ENCODE measurements around the gene CHD9.

The CHD9 gene

DNA sequence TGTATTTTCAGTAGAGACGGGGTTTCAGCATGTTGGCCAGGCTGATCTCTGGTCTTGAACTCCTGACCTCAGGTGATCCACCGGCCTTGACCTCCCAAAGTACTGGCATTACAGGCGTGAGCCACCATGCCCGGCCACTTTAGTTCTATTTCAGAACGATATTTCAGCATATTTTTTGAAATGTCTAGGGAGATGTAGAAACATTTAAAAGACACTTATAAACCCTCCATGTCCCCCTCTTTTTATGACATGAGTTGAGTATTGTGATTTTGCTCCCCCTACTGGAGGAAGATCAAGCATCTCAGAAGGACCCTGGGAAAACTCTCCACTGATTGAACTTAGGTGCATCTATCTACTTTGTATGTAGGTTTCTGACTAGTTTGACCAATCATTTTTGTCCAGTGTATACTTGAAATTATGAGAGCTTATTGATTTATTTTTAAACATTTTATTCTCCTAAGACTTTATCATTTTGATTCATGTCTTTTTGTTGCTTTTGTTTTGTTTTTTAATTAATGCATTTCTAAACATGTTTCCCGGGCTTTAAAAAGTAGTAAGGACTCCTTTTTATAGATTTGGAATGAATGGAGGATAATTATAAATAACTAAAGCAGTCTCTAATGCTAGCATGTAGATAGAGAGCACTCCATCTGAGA, 105.1 kb downstream of the CHD9 start (continued):
- TF ChIP-seq, protein P1, sequence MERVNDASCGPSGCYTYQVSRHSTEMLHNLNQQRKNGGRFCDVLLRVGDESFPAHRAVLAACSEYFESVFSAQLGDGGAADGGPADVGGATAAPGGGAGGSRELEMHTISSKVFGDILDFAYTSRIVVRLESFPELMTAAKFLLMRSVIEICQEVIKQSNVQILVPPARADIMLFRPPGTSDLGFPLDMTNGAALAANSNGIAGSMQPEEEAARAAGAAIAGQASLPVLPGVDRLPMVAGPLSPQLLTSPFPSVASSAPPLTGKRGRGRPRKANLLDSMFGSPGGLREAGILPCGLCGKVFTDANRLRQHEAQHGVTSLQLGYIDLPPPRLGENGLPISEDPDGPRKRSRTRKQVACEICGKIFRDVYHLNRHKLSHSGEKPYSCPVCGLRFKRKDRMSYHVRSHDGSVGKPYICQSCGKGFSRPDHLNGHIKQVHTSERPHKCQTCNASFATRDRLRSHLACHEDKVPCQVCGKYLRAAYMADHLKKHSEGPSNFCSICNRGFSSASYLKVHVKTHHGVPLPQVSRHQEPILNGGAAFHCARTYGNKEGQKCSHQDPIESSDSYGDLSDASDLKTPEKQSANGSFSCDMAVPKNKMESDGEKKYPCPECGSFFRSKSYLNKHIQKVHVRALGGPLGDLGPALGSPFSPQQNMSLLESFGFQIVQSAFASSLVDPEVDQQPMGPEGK (CRISPR knock-in tag; IDR thresholded peaks at IDR 0.05; ENCODE audit: borderline replicate concordance), result no peak
- TF ChIP-seq, protein P2, sequence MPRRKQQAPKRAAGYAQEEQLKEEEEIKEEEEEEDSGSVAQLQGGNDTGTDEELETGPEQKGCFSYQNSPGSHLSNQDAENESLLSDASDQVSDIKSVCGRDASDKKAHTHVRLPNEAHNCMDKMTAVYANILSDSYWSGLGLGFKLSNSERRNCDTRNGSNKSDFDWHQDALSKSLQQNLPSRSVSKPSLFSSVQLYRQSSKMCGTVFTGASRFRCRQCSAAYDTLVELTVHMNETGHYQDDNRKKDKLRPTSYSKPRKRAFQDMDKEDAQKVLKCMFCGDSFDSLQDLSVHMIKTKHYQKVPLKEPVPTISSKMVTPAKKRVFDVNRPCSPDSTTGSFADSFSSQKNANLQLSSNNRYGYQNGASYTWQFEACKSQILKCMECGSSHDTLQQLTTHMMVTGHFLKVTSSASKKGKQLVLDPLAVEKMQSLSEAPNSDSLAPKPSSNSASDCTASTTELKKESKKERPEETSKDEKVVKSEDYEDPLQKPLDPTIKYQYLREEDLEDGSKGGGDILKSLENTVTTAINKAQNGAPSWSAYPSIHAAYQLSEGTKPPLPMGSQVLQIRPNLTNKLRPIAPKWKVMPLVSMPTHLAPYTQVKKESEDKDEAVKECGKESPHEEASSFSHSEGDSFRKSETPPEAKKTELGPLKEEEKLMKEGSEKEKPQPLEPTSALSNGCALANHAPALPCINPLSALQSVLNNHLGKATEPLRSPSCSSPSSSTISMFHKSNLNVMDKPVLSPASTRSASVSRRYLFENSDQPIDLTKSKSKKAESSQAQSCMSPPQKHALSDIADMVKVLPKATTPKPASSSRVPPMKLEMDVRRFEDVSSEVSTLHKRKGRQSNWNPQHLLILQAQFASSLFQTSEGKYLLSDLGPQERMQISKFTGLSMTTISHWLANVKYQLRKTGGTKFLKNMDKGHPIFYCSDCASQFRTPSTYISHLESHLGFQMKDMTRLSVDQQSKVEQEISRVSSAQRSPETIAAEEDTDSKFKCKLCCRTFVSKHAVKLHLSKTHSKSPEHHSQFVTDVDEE (CRISPR knock-in tag; IDR thresholded peaks at IDR 0.05), result no peak
- no peak for TF ChIP-seq BACH2 (CRISPR knock-in tag; IDR thresholded peaks at IDR 0.05; ENCODE audit: borderline replicate concordance)

DNA sequence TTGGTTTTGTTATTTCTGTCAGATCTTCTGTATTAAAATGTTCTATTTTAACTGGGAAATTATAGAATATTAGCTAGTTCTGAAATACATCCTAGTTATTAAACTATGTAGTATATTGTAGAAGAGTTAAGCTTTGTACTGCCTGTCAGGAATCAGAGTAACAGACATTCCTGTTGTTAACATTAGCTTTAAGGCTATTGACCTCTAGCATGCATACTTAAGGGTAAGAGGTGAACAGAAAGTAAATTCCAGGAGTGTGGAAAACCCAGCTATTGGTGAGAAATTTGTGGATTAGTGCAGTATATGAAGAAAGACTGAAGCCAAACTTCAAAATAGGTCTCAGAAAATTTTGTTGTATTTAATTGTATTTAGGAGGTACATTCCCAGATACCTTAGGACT, 111.3 kb downstream of the CHD9 start:
- no peak for TF ChIP-seq ARNTL (CRISPR knock-in tag; IDR thresholded peaks at IDR 0.05; ENCODE audit: borderline replicate concordance, low read depth)
- TF ChIP-seq, protein P3, sequence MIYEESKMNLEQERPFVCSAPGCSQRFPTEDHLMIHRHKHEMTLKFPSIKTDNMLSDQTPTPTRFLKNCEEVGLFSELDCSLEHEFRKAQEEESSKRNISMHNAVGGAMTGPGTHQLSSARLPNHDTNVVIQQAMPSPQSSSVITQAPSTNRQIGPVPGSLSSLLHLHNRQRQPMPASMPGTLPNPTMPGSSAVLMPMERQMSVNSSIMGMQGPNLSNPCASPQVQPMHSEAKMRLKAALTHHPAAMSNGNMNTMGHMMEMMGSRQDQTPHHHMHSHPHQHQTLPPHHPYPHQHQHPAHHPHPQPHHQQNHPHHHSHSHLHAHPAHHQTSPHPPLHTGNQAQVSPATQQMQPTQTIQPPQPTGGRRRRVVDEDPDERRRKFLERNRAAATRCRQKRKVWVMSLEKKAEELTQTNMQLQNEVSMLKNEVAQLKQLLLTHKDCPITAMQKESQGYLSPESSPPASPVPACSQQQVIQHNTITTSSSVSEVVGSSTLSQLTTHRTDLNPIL (CRISPR knock-in tag; IDR thresholded peaks at IDR 0.05; ENCODE audit: low read depth), result no peak
- no peak for TF ChIP-seq RARB (CRISPR knock-in tag; IDR thresholded peaks at IDR 0.05)
- no peak for TF ChIP-seq ZFP30 (CRISPR knock-in tag; IDR thresholded peaks at IDR 0.05)
- TF ChIP-seq, protein P4, sequence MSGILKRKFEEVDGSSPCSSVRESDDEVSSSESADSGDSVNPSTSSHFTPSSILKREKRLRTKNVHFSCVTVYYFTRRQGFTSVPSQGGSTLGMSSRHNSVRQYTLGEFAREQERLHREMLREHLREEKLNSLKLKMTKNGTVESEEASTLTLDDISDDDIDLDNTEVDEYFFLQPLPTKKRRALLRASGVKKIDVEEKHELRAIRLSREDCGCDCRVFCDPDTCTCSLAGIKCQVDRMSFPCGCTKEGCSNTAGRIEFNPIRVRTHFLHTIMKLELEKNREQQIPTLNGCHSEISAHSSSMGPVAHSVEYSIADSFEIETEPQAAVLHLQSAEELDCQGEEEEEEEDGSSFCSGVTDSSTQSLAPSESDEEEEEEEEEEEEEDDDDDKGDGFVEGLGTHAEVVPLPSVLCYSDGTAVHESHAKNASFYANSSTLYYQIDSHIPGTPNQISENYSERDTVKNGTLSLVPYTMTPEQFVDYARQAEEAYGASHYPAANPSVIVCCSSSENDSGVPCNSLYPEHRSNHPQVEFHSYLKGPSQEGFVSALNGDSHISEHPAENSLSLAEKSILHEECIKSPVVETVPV (CRISPR knock-in tag; IDR thresholded peaks at IDR 0.05), result no peak
- TF ChIP-seq TCF4 (CRISPR knock-in tag; IDR thresholded peaks at IDR 0.05; ENCODE audit: borderline replicate concordance), result no peak
- TF ChIP-seq, protein P1 (CRISPR knock-in tag; IDR thresholded peaks at IDR 0.05; ENCODE audit: borderline replicate concordance), result no peak
- no peak for TF ChIP-seq TOX (CRISPR knock-in tag; IDR thresholded peaks at IDR 0.05; ENCODE audit: borderline replicate concordance)
- TF ChIP-seq GLIS3 (CRISPR knock-in tag; IDR thresholded peaks at IDR 0.05), result no peak
- TF ChIP-seq ZNF565 (CRISPR knock-in tag; conservative IDR thresholded peaks at IDR 0.05; ENCODE audit: low read depth), result no peak
- no peak for TF ChIP-seq ISL1 (CRISPR knock-in tag; IDR thresholded peaks at IDR 0.05)
- TF ChIP-seq ZNF70 (CRISPR knock-in tag; IDR thresholded peaks at IDR 0.05), result no peak
- no peak for TF ChIP-seq ZNF8 (CRISPR knock-in tag; IDR thresholded peaks at IDR 0.05)
- TF ChIP-seq ESRRG (CRISPR knock-in tag; IDR thresholded peaks at IDR 0.05), result no peak
- TF ChIP-seq ZC3H10 (CRISPR knock-in tag; IDR thresholded peaks at IDR 0.05), result no peak
- TF ChIP-seq, protein P5, sequence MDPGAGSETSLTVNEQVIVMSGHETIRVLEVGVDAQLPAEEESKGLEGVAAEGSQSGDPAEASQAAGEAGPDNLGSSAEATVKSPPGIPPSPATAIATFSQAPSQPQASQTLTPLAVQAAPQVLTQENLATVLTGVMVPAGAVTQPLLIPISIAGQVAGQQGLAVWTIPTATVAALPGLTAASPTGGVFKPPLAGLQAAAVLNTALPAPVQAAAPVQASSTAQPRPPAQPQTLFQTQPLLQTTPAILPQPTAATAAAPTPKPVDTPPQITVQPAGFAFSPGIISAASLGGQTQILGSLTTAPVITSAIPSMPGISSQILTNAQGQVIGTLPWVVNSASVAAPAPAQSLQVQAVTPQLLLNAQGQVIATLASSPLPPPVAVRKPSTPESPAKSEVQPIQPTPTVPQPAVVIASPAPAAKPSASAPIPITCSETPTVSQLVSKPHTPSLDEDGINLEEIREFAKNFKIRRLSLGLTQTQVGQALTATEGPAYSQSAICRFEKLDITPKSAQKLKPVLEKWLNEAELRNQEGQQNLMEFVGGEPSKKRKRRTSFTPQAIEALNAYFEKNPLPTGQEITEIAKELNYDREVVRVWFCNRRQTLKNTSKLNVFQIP (CRISPR knock-in tag; IDR thresholded peaks at IDR 0.05; ENCODE audit: borderline replicate concordance, low read depth), result no peak
- TF ChIP-seq OSR1 (CRISPR knock-in tag; IDR thresholded peaks at IDR 0.05), result no peak
- TF ChIP-seq BACH2 (CRISPR knock-in tag; IDR thresholded peaks at IDR 0.05; ENCODE audit: borderline replicate concordance), result no peak
- no peak for ATAC-seq

All from SK-N-SH treated with all-trans-retinoic acid at 6 μM for 48 hours (cell line).